Gastroesophageal sphincter (tissue), 3 donors: ENCODE results near the gene KDM4C.

Experiments used
- CTCF ChIP-seq, 4 experiments: fragments of 200-600 bp in 2 of 4; fragments of 450-650 bp in 2 of 4; sonication (generic) in 1 of 4; IDR thresholded peaks; one replicate each; pipeline ENCODE4 v1.5.1; 2017 to 2019; ENCODE audit warnings: antibody characterized with exemption in 4 of 4, mild to moderate bottlenecking in 2 of 4, moderate library complexity in 2 of 4
- POLR2A ChIP-seq, 2 donors: fragments of 450-650 bp; IDR thresholded peaks; one replicate each; pipeline ENCODE4 v1.6.1; 2017; ENCODE audit warnings: antibody characterized with exemption in 2 of 2, mild to moderate bottlenecking in 2 of 2, moderate library complexity in 1 of 2

DNA sequence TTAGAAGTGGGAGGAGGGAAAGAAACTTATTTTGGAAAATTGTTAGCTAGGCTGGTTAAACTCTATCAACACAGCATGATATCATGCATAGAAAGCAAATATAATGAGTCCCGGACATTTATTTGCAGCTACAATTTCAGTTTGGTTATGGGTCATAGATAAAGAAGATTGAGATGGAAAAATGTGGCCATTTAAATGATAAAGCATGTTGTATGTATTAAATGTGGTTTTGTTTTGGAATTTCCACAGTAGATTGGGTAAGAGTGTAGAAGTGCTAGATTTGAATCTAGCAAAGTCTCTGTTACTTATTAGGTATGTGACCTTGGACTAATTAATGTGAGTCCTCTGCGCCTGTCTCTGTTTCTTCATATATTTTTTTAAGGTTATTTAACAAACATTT is 217.4 kb downstream of the KDM4C start:
- TF ChIP-seq CTCF (IDR thresholded peaks at IDR 0.05) (no peak), POLR2A (IDR thresholded peaks at IDR 0.05) (no peak)
